HG03432 (cell line): Measurements from ENCODE around the gene PACRGL.
"Not testable (repeated sequence)": the region's sequence is repeated elsewhere in the genome, so short reads cannot be mapped to it uniquely, and the experiment has no call there.

ENCODE experiments used
- ATAC-seq: cut with Tn5 transposase; IDR thresholded peaks from one replicate; pipeline ENCODE4 v1.9.1; 2021; ENCODE audit warnings: mild to moderate bottlenecking, moderate library complexity; ENCODE audit not compliant: unreplicated experiment

PACRGL gene

GRCh38 chr4:20723019-20723418 lies 22.8 kb downstream of the PACRGL start:
- no peak for ATAC-seq

DNA sequence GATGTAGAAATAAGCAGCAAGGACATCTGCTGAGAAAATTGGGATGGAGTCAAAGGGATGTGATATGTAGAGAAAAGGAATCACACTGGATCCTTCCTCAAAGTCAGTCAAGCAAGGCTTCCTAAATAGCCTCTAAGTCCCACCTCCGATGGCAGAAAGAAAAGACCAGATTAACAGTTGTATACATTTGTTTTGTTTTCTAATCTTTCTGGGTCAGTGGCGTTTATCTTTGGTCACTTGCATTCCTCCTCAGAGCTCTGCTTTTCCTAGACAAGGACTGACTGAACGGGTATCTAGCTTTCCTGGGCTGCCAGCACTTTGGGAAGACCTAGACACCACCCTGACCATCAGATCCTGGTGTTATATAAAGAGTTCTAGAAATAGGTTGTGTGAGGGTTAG lies 23.2 kb downstream of the PACRGL start:
- ATAC-seq: no peak

- ATAC-seq: no peak
These were observed 24.7 kb downstream of the PACRGL start for GRCh38 chr4:20724915-20725314.

GRCh38 chr4:20735931-20736330 lies 35.7 kb downstream of the PACRGL start:
- ATAC-seq: no peak

DNA sequence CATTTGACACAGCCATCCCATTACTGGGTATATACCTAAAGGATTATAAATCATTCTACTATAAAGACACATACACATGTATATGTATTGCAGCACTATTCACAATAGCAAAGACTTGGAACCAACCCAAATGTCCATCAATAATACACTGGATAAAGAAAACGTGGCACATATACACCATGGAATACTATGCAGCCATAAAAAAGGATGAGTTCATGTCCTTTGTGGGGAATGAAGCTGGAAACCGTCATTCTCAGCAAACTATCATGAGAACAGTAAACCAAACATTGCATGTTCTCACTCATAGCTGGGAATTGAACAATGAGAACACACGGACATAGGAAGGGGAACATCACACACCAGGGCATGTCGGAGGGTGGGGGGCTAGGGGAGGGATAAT lies 45.7 kb downstream of the PACRGL start:
- ATAC-seq: not testable (repeated sequence)

GRCh38 chr4:20752641-20753040 lies 52.4 kb downstream of the PACRGL start:
- ATAC-seq: no peak

GRCh38 chr4:20754036-20754435 lies 53.8 kb downstream of the PACRGL start:
- no peak for ATAC-seq

- ATAC-seq: no peak
These were observed 59.8 kb downstream of the PACRGL start for GRCh38 chr4:20760053-20760452.

DNA sequence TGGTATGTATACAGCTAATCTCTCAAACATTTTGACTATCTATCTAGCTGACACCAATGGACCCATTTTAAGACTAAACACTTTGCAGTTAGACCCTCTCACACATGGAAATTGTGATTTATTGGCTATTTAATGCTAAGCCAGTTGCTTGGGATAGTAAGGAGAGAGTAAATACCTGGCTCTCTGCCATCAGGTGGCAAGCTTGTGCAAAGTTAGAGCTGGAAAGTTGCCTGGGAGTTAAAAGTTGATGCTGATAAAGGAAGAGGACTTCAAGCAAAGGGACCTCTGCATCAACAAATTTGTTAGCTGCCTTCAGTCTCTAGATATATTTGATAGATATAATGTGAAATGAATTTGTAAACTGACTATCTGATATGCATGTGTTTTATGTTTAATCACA lies 61.1 kb downstream of the PACRGL start:
- ATAC-seq: no peak

- ATAC-seq: no peak
These were observed 61.6 kb downstream of the PACRGL start for GRCh38 chr4:20761826-20762225.

GRCh38 chr4:20764366-20764992 lies 64.2 kb downstream of the PACRGL start:
- no peak for ATAC-seq

- peak; percentile 90 for ATAC-seq
These were observed 73.1 kb downstream of the PACRGL start for GRCh38 chr4:20773144-20773997.

- no peak for ATAC-seq
These were observed 78.6 kb downstream of the PACRGL start for GRCh38 chr4:20778896-20779295.

DNA sequence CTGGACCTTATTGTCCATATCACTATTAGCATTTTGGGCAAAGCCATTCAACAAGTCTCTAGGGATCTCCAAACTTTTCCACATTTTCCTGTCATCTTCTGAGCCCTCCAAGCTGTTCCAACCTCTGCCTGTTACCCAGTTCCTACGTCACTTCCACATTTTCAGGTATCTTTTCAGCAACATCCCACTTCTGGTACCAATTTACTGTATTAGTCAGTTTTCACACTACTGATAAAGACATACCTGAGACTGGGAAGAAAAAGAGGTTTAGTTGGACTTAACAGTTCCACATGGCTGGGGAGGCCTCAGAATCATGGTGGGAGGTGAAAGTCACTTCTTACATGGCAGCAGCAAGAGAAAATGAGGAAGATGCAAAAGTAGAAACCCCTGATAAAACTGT lies 82.9 kb downstream of the PACRGL start:
- not testable (repeated sequence) for ATAC-seq

DNA sequence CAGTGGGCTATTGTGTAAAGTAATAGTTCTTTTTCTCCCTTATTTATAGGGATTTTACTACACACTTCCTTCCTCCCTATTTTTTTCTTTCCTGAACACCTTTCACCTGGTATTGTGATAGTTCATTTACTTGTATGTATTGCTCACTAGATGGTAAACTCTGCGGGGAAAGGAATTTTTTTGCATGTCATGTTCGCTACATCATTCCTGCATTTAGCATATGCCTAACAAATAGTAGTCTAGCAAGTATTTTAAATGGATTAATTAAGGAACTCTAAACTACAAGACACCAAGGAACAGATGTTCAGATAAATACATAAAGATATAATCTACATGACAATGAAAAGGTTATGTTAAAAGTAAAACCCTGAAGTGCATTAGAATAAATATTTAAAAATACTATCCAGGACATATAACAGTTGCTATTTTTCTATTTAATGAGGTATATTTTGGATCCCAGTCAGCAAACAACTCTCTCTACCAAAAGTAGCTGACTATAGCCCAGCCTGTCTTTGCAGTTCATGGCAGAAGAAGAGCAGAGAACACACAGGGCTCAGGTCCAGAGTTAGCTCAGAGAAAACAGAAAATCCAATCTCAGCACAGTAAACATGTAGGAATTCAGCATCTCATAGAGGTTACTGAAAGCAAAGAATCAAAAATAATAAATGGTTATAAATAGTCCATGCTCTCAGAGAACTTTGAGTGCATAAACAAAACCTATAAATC lies 87.8 kb downstream of the PACRGL start:
- no peak for ATAC-seq
